OCI-LY7 (cell line): ENCODE results near the gene RPL41. TPM values are rescaled to one million over a fixed set of nuclear protein-coding genes. Genes with fewer than 3 reads are reported as not detected.

ENCODE experiments used
- BruUV-seq: library from RNA; stranded (reverse); fragments of 400-500 nt; replicated peaks from 2 replicates; lab custom pipeline; 2021; lab: Mats Ljungman, UMichigan
- CTCF ChIA-PET: fragments of 300-600 bp; sonication (Branson Sonifier 250); formaldehyde crosslinking; loops from one replicate; lab custom pipeline; 2022; ENCODE audit warnings: antibody characterized with exemption; ENCODE audit not compliant: unreplicated experiment; lab: Charles Lee
- POLR2A ChIA-PET: fragments of 300-600 bp; sonication (Branson Sonifier 250); formaldehyde crosslinking; loops from one replicate; lab custom pipeline; 2022; ENCODE audit warnings: antibody characterized with exemption; lab: Charles Lee
- DNase-seq: peaks from one replicate; pipeline ENCODE4 v3.0.0-alpha.2; 2015; ENCODE audit warnings: low spot score
- H2AFZ ChIP-seq: fragments of 200-600 bp; sonication (generic), shearing (Covaris generic); 2 replicates; pipeline ENCODE4 v1.6.1; 2014; ENCODE audit warnings: mild to moderate bottlenecking, antibody characterized with exemption, low read length, moderate library complexity
- H3K27ac ChIP-seq: fragments of 200-600 bp; sonication (generic); 2 replicates; pipeline ENCODE4 v1.5.1; 2014; ENCODE audit warnings: mixed run types, low read depth, mild to moderate bottlenecking, moderate library complexity, low read length, inconsistent platforms; ENCODE audit not compliant: poor library complexity, severe bottlenecking
- H3K36me3 ChIP-seq: fragments of 200-600 bp; sonication (generic); 2 replicates; pipeline ENCODE4 v1.6.1; 2014; ENCODE audit warnings: mild to moderate bottlenecking, antibody characterized with exemption, low read length, moderate library complexity, mixed read lengths; ENCODE audit not compliant: insufficient read depth
- H3K4me1 ChIP-seq: fragments of 200-600 bp; sonication (generic); 2 replicates; pipeline ENCODE4 v1.5.1; 2014; ENCODE audit warnings: mild to moderate bottlenecking, low read length; ENCODE audit not compliant: insufficient read depth, poor library complexity, severe bottlenecking
- H3K4me2 ChIP-seq: fragments of 200-600 bp; sonication (generic); 2 replicates; pipeline ENCODE4 v1.6.1; 2014; ENCODE audit warnings: mild to moderate bottlenecking, low read length
- H3K4me3 ChIP-seq: fragments of 200-600 bp; sonication (generic); 2 replicates; pipeline ENCODE4 v1.5.1; 2014; ENCODE audit warnings: mild to moderate bottlenecking, low read depth, low read length; ENCODE audit not compliant: poor library complexity, severe bottlenecking
- H3K79me2 ChIP-seq: fragments of 200-600 bp; sonication (generic); 2 replicates; pipeline ENCODE4 v1.6.1; 2016; ENCODE audit warnings: low read depth, mild to moderate bottlenecking, low read length, moderate library complexity, mixed read lengths; ENCODE audit not compliant: insufficient read depth
- H3K9me2 ChIP-seq: fragments of 200-600 bp; sonication (generic); 2 replicates; pipeline ENCODE4 v1.6.1; 2016; ENCODE audit warnings: mild to moderate bottlenecking, low read length, mixed read lengths; ENCODE audit not compliant: insufficient read depth
- H3K9me3 ChIP-seq: fragments of 200-600 bp; sonication (generic); 2 replicates; pipeline ENCODE4 v1.6.1; 2014; ENCODE audit warnings: mild to moderate bottlenecking, mixed run types, low read length, mixed read lengths
- H4K20me1 ChIP-seq: fragments of 200-600 bp; sonication (generic); 2 replicates; pipeline ENCODE4 v1.6.1; 2014; ENCODE audit warnings: mild to moderate bottlenecking, antibody characterized with exemption, low read length, moderate library complexity, mixed read lengths; ENCODE audit not compliant: insufficient read depth
- EZH2phosphoT487 ChIP-seq: fragments of 200-600 bp; sonication (generic); IDR thresholded peaks from 2 replicates; pipeline ENCODE4 v1.6.1; 2018; ENCODE audit warnings: low read depth, borderline replicate concordance, mild to moderate bottlenecking, mixed run types, antibody characterized with exemption, low read length, moderate library complexity, mixed read lengths
- intact Hi-C: fragments of 100-400 bp; cut with micrococcal nuclease; formaldehyde crosslinking; loops from one replicate; pipeline ENCODE4 v1.10.0; 2022; ENCODE audit not compliant: unreplicated experiment
- total RNA-seq, 2 experiments: library from RNA; depleted of rRNA in 1 of 2; stranded (reverse); fragments of >200 nt in 1 of 2; shearing (Covaris generic) in 1 of 2; gene quantifications; 2 replicates each; pipeline ENCODE4 v1.2.3, GENCODE V29; 2014 to 2022
- TF ChIP-seq, protein P1 (sequence below): fragments of 200-600 bp; sonication (generic); conservative IDR thresholded peaks from 2 replicates; pipeline ENCODE4 v1.5.1; 2014; ENCODE audit warnings: mild to moderate bottlenecking, antibody characterized with exemption, low read length, moderate library complexity, mixed read lengths

RPL41 gene
- total RNA-seq, 2 experiments from 2014 or later: 4,534 to 4,745 TPM

DNA sequence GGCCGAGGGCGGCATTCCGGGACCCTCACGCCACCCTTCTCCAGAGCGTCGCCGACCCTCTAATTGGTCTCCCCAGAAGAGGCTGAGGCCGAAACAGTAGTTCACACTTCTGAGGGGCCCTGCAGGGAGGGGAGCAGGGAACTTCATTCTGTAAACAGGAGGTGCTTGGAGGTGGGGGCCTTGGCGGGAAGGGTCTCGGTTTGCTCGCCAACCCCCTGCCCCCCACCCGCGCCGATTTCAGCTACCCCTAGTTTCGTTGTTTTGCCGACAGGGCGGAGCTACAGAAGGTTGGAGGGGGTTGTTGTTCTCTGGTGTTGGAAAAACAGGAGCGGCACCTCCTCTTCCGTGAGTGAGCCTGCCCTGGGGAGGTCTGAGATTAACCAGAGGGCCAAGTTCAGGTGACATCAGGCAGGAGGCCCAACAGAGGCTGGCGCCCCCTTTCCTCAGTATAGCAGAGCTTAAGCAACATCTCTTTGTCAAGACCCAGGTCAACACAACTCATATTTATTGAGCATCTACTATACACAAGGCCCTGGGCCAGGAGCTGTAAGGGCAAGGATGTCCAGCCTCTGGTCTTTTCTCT is 35.8 kb upstream of the RPL41 start:
- peak overlapping the region; percentile 85; the same call in 1 of the 2 replicates for H2AFZ ChIP-seq
- intact Hi-C loops: no loop called here
- peak; percentile 29 for DNase-seq

DNA sequence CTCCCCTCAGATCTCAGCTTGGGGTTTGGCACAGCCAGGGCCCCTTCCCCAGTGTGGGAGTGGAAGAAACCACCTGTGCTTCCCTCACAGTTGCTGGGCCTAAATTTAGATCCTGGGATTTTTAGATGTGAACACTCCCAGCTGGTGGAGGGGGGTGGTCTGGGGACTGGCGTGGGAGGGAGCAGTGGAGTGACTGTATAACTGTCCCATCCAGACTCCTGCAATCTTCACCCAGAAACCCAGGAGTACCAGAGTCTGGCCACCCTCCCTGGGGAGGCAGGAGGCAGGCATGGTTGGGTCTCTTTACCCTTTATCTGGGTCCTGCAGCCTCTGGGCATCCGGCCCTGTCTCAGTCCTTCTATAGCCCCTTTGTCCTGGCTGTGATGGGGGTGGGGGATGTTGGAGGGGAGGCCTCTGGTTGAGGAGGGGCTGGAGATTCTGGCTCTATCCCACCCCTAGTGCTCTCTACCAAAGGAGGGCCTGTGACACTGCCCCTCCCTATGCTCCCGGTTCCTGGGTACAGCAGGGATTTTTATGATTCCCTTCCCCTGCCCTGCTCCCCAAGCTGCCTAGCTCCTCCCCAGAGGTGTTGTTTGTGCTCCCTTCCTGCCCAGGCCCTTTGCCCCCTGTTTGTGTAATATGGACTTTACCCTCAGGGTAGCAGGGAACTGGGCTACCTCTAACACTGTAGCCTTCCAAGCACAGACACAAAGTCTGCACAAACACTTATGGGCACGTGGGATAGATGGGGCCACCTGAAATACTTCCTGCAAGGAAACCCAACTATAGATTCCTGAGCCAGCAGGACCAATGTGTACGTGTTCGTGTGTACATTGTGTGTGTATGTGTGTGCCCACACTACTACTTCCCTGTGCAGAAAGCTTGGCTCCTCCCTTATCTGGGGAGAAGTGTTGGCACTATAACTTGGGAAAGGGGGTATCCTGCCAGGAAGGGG is 34.8 kb upstream of the RPL41 start:
- Histone ChIP-seq H4K20me1 (no peaks in the 10 kb centered on the region), H3K36me3 (no peaks in the 10 kb centered on the region), H3K4me2 (no peak overlapping the region), H3K4me1 (peaks cover 16% of the 10 kb centered on the region), H3K4me3 (no peak overlapping the region), H3K79me2 (no peaks in the 10 kb centered on the region), H3K9me2 (no peaks in the 10 kb centered on the region), H2AFZ (no peak overlapping the region), H3K27ac (no peak overlapping the region), H3K9me3 (no peaks in the 10 kb centered on the region)
- no peak for DNase-seq
- intact Hi-C loops: no loop called here
- no TSS peak for BruUV-seq
- POLR2A ChIA-PET: interaction anchor here (0.6 to 1.4 kb wide), 4 partner anchors 23 to 1094 kb away, joined by 3 to 6 read pairs (median 3); partner anchors contain the start of gene PA2G4
- TF ChIP-seq EZH2phosphoT487: no peak
- TF ChIP-seq, protein P1, sequence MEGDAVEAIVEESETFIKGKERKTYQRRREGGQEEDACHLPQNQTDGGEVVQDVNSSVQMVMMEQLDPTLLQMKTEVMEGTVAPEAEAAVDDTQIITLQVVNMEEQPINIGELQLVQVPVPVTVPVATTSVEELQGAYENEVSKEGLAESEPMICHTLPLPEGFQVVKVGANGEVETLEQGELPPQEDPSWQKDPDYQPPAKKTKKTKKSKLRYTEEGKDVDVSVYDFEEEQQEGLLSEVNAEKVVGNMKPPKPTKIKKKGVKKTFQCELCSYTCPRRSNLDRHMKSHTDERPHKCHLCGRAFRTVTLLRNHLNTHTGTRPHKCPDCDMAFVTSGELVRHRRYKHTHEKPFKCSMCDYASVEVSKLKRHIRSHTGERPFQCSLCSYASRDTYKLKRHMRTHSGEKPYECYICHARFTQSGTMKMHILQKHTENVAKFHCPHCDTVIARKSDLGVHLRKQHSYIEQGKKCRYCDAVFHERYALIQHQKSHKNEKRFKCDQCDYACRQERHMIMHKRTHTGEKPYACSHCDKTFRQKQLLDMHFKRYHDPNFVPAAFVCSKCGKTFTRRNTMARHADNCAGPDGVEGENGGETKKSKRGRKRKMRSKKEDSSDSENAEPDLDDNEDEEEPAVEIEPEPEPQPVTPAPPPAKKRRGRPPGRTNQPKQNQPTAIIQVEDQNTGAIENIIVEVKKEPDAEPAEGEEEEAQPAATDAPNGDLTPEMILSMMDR: no peak
- CTCF ChIA-PET: no interaction called here

More for the DNA sequence above, 35.8 kb upstream of the RPL41 start:
- no peak for TF ChIP-seq EZH2phosphoT487
- TF ChIP-seq, protein P1: no peak; the same call in 1 of the 2 replicates
- no peaks in the 10 kb centered on the region for H3K79me2 ChIP-seq
- H3K27ac ChIP-seq: no peak overlapping the region
- CTCF ChIA-PET: interaction anchor here (0.6 kb wide), 2 partner anchors 98 to 246 kb away, joined by 3 to 8 read pairs; no protein-coding TSS in a partner anchor
- H3K4me3 ChIP-seq: peak overlapping the region; percentile 70
- H4K20me1 ChIP-seq: no peaks in the 10 kb centered on the region
- peaks cover 16% of the 10 kb centered on the region for H3K4me1 ChIP-seq
- POLR2A ChIA-PET: interaction anchor here (1.4 kb wide), 1 partner anchor 27 kb away, joined by 6 read pairs; no protein-coding TSS in a partner anchor
- H3K9me3 ChIP-seq: no peaks in the 10 kb centered on the region
- H3K9me2 ChIP-seq: no peaks in the 10 kb centered on the region
- H3K36me3 ChIP-seq: no peaks in the 10 kb centered on the region
- H3K4me2 ChIP-seq: peak overlapping the region; percentile 87
- BruUV-seq: no TSS peak
